SK-N-SH (cell line): Measurements from ENCODE around the gene GAS6. TPM values are rescaled to one million over a fixed set of nuclear protein-coding genes. Genes with fewer than 3 reads are reported as not detected.

Experiments
- CTCF ChIA-PET: fragments of 300-600, 350-600 bp; formaldehyde crosslinking; extraction: SDS; loops from one replicate; lab custom pipeline; 2021; lab: Yijun Ruan, JAX
- POLR2A ChIA-PET: fragments of 350-600 bp; sonication (Branson Sonifier 250); formaldehyde crosslinking; extraction: SDS; loops from one replicate; lab custom pipeline; 2020; ENCODE audit warnings: antibody characterized with exemption, inconsistent platforms; lab: Yijun Ruan, JAX
- DNase-seq: peaks from one replicate; pipeline ENCODE4 v3.0.0; 2012
- H2AFZ ChIP-seq: fragments of 200-600 bp; sonication (generic); 2 replicates; pipeline ENCODE4 v1.8.1; 2016; ENCODE audit warnings: antibody characterized with exemption, mild to moderate bottlenecking, low read depth
- H3F3A ChIP-seq: fragments of 200-600 bp; sonication (generic); replicated peaks from 2 replicates; pipeline ENCODE3; 2016; ENCODE audit warnings: antibody characterized with exemption, mild to moderate bottlenecking; ENCODE audit not compliant: insufficient read depth
- H3K27ac ChIP-seq, 2 experiments: fragments of 200-500 bp in 1 of 2; fragments of 200-600 bp in 1 of 2; sonication (Bioruptor generic) in 1 of 2; sonication (generic), shearing (Covaris generic) in 1 of 2; 2 replicates each; pipeline versions ENCODE4 v1.5.1 to v1.6.1; 2014 to 2016; ENCODE audit warnings: low read depth in 2 of 2, inconsistent platforms in 1 of 2, low read length in 1 of 2, mild to moderate bottlenecking in 1 of 2, mixed read lengths in 1 of 2
- H3K27me3 ChIP-seq: fragments of 200-600 bp; sonication (generic), shearing (Covaris generic); 2 replicates; pipeline ENCODE4 v1.6.1; 2016; ENCODE audit warnings: mixed run types; ENCODE audit not compliant: insufficient read depth
- H3K36me3 ChIP-seq, 2 experiments: fragments of 200-500 bp in 1 of 2; fragments of 200-600 bp in 1 of 2; sonication (Bioruptor generic) in 1 of 2; sonication (generic) in 1 of 2; replicated peaks in 1 of 2; 2 replicates each; pipeline versions ENCODE3 to v1.5.1; 2014 to 2016; ENCODE audit warnings: low read length in 1 of 2, mild to moderate bottlenecking in 1 of 2; ENCODE audit not compliant: insufficient read depth in 2 of 2, control insufficient read depth in 1 of 2
- H3K4me1 ChIP-seq, 2 experiments: fragments of 200-500 bp in 1 of 2; fragments of 200-600 bp in 1 of 2; sonication (Bioruptor generic) in 1 of 2; sonication (generic), shearing (Covaris generic) in 1 of 2; 2 replicates each; pipeline versions ENCODE4 v1.5.1 to v1.6.1; 2014 to 2016; ENCODE audit warnings: low read depth in 1 of 2, low read length in 1 of 2, mixed run types in 1 of 2; ENCODE audit not compliant: insufficient read depth in 2 of 2, control insufficient read depth in 1 of 2
- H3K4me2 ChIP-seq: fragments of 200-600 bp; sonication (generic), shearing (Covaris generic); 2 replicates; pipeline ENCODE4 v1.6.1; 2017; ENCODE audit warnings: mixed run types
- H3K4me3 ChIP-seq, 2 experiments: fragments of 200-500 bp in 1 of 2; fragments of 200-600 bp in 1 of 2; sonication (Bioruptor generic) in 1 of 2; sonication (generic), shearing (Covaris generic) in 1 of 2; 2 replicates each; pipeline versions ENCODE4 v1.5.1 to v1.8.1; 2014 to 2016; ENCODE audit warnings: low read depth in 2 of 2, inconsistent platforms in 1 of 2, low read length in 1 of 2, mild to moderate bottlenecking in 1 of 2, mixed read lengths in 1 of 2, moderate library complexity in 1 of 2
- H3K79me2 ChIP-seq: fragments of 200-600 bp; sonication (generic); 2 replicates; pipeline ENCODE4 v1.8.1; 2017; ENCODE audit warnings: mild to moderate bottlenecking; ENCODE audit not compliant: insufficient read depth
- H3K9ac ChIP-seq: fragments of 200-600 bp; sonication (generic); 2 replicates; pipeline ENCODE4 v1.6.1; 2017; ENCODE audit warnings: mixed run types
- H3K9me2 ChIP-seq: fragments of 200-600 bp; sonication (generic); 2 replicates; pipeline ENCODE4 v1.6.1; 2017; ENCODE audit warnings: mixed run types
- H3K9me3 ChIP-seq: fragments of 200-600 bp; sonication (generic); 2 replicates; pipeline ENCODE4 v1.6.1; 2017; ENCODE audit warnings: mixed run types, mild to moderate bottlenecking, moderate library complexity
- H4K20me1 ChIP-seq: fragments of 200-600 bp; sonication (generic); 2 replicates; pipeline ENCODE4 v1.6.1; 2017; ENCODE audit warnings: mild to moderate bottlenecking, mixed run types; ENCODE audit not compliant: insufficient read depth
- ELF1 ChIP-seq: IDR thresholded peaks from 2 replicates; pipeline ENCODE4 v1.4.0; 2012
- EP300 ChIP-seq, 2 experiments: IDR thresholded peaks; 2 replicates each; pipeline versions ENCODE4 v1.4.0 to v1.6.1; 2012; ENCODE audit warnings: borderline replicate concordance in 1 of 2, low read depth in 1 of 2, low read length in 1 of 2
- EZH2phosphoT487 ChIP-seq: fragments of 200-600 bp; sonication (generic); IDR thresholded peaks from 2 replicates; pipeline ENCODE4 v1.6.1; 2017; ENCODE audit warnings: low read depth, mixed run types, mild to moderate bottlenecking, antibody characterized with exemption, moderate library complexity, borderline replicate concordance
- FOSL2 ChIP-seq: IDR thresholded peaks from 2 replicates; pipeline ENCODE4 v1.4.0; 2012; ENCODE audit warnings: low read depth, mild to moderate bottlenecking, moderate library complexity, borderline replicate concordance
- GATA2 ChIP-seq: sonication (generic); formaldehyde crosslinking; IDR thresholded peaks from 2 replicates; pipeline ENCODE4 v1.5.0; 2020; ENCODE audit warnings: mild to moderate bottlenecking, missing genetic modification reagents
- JUND ChIP-seq: IDR thresholded peaks from 2 replicates; pipeline ENCODE4 v1.4.0; 2012
- MEF2A ChIP-seq: IDR thresholded peaks from 2 replicates; pipeline ENCODE4 v1.4.0; 2012; ENCODE audit warnings: low read depth, borderline replicate concordance
- POLR2AphosphoS5 ChIP-seq: IDR thresholded peaks from 2 replicates; pipeline ENCODE4 v1.6.1; 2012; ENCODE audit warnings: low read depth, low read length
- RAD21 ChIP-seq: IDR thresholded peaks from 2 replicates; pipeline ENCODE4 v1.6.1; 2012; ENCODE audit warnings: mild to moderate bottlenecking, low read length
- RFX5 ChIP-seq: IDR thresholded peaks from 2 replicates; pipeline ENCODE4 v1.6.1; 2012; ENCODE audit warnings: mild to moderate bottlenecking, improper control_type of control experiment, low read length
- SMC3 ChIP-seq: IDR thresholded peaks from 2 replicates; pipeline ENCODE4 v1.6.1; 2012; ENCODE audit warnings: low read depth, low read length, improper control_type of control experiment
- TCF12 ChIP-seq: IDR thresholded peaks from 2 replicates; pipeline ENCODE4 v1.4.0; 2012
- YY1 ChIP-seq: IDR thresholded peaks from 2 replicates; pipeline ENCODE4 v1.4.0; 2012; ENCODE audit warnings: low read depth, mild to moderate bottlenecking
- WGBS: methylation state at CpG from one replicate; pipeline ENCODE4 v1.1.6; 2017; ENCODE audit warnings: low lambda C conversion rate; 5-methylcytosine and 5-hydroxymethylcytosine counted together
- polyA plus RNA-seq, 3 experiments: library from polyadenylated mRNA; depleted of rRNA; stranded (reverse); fragments of >200 nt; gene quantifications; 2 replicates each; pipeline ENCODE4 v1.2.3, GENCODE V29; 2012
- TF ChIP-seq, protein P1 (sequence below): IDR thresholded peaks from 2 replicates; pipeline ENCODE4; 2012
- TF ChIP-seq, protein P2 (sequence below): IDR thresholded peaks from 2 replicates; pipeline ENCODE4 v1.6.1; 2012; ENCODE audit warnings: mild to moderate bottlenecking, low read depth, low read length, moderate library complexity
- TF ChIP-seq, protein P3 (sequence below): IDR thresholded peaks from 2 replicates; pipeline ENCODE4 v1.4.0; 2012; ENCODE audit warnings: low read depth, borderline replicate concordance

The GAS6 gene
- polyA plus RNA-seq, 1 of the 3 experiments (the other 2 are of a cell fraction), result 380 TPM

DNA sequence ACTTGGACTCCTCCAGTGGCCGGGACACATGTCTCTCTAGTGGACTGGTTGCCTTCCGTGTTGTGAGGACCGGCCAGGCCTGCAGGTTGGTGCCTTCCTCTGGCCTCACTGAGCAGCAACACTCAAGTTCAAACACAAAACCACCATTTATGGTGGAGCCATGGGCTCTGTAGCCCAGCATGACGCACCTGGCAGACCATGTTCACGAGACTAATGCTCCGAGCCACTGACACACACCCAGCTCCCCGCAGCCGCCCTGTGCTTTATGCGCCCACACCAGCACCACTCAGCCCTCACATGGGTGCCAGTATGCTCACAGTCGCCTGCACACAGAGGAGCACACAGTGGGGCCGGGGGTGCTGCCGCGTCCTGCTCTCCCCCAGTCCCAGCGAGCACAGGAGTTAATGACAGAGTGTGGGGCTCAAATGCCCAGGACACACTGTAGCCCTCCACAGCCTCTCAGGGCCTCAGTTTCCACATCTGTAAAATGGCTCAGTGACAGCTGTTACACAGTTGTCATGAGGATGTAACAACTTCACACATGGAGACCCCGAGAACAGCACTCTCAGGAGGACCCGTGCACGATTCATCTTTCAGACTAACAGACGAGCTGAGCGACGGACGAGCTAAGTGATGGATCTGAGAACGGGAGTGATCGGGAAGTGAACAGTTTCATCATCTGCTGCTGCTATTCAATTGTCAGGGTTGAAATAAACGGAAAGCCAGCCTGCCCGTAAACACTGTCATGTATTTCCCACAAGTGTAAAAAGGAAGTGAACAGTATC, 7.8 kb downstream of the GAS6 start:
- CTCF ChIA-PET, result no interaction called here
- WGBS, result 94% methylated on average over 22 of the region's 25 CpGs

DNA sequence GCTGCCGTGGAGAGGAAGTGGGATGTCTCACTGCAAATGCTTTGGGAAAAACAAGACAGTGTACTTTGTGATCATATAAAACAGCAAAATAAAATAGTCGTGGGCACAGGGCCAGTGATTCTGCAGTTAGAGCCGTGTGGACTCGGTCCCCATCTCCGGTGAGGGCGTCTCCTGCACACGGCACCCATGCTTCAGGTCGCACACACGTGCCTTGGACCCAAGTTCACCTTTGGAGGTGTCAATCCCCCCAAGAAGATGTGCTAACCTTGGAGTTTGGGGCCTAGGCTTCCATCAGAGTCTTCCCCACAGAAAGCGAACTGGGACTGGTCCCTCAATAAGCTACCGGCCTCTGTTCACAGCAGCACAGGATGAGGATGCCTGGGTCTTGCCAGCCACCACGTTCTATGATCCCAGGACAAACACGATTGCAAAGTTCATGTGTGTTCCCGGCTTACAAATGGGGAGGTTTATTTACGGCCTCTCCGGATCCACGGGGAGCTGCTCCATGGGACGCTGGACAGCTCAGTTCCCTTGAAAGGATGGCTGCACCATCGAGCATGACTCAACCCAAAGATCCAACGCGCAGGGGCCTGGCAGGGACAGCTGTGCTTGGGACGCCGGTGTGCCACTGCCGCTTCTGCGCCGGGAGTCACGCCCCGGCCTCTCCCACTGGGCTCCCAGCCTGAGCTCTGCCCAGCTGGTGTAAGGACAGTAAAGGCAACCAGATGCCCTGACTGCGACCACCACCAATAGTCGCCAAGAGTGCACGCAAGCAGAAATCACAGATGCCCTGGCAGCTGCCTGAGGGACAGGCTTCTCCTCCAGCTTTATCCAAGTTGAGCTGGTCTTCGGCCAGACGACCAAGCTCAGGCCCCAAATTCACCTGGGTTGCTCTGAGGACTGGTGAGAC, 8.6 kb downstream of the GAS6 start:
- H3K9me3 ChIP-seq, result no peaks in the 10 kb centered on the region
- H3K36me3 ChIP-seq, result peaks cover 0 to 16% of the 10 kb centered on the region in 2 experiments
- H3K27ac ChIP-seq, result no peak overlapping the region; a peak in 1 of 4 replicates
- H3K4me2 ChIP-seq, result no peak overlapping the region
- POLR2A ChIA-PET, result no interaction called here
- H3K27me3 ChIP-seq, result no peaks in the 10 kb centered on the region
- no peak overlapping the region for H3K9ac ChIP-seq
- no peaks in the 10 kb centered on the region for H3K9me2 ChIP-seq
- H3K4me3 ChIP-seq, result no peak overlapping the region
- WGBS, result 95% methylated on average over 11 of the region's 33 CpGs
- H3F3A ChIP-seq, result peaks cover 46% of the 10 kb centered on the region
- CTCF ChIA-PET, result no interaction called here
- H3K4me1 ChIP-seq, result peaks cover 7 to 20% of the 10 kb centered on the region in 2 experiments; a peak in 1 of 4 replicates
- TF ChIP-seq, protein P1, sequence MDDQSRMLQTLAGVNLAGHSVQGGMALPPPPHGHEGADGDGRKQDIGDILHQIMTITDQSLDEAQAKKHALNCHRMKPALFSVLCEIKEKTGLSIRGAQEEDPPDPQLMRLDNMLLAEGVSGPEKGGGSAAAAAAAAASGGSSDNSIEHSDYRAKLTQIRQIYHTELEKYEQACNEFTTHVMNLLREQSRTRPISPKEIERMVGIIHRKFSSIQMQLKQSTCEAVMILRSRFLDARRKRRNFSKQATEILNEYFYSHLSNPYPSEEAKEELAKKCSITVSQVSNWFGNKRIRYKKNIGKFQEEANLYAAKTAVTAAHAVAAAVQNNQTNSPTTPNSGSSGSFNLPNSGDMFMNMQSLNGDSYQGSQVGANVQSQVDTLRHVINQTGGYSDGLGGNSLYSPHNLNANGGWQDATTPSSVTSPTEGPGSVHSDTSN, result no peak
- TF ChIP-seq, protein P2, sequence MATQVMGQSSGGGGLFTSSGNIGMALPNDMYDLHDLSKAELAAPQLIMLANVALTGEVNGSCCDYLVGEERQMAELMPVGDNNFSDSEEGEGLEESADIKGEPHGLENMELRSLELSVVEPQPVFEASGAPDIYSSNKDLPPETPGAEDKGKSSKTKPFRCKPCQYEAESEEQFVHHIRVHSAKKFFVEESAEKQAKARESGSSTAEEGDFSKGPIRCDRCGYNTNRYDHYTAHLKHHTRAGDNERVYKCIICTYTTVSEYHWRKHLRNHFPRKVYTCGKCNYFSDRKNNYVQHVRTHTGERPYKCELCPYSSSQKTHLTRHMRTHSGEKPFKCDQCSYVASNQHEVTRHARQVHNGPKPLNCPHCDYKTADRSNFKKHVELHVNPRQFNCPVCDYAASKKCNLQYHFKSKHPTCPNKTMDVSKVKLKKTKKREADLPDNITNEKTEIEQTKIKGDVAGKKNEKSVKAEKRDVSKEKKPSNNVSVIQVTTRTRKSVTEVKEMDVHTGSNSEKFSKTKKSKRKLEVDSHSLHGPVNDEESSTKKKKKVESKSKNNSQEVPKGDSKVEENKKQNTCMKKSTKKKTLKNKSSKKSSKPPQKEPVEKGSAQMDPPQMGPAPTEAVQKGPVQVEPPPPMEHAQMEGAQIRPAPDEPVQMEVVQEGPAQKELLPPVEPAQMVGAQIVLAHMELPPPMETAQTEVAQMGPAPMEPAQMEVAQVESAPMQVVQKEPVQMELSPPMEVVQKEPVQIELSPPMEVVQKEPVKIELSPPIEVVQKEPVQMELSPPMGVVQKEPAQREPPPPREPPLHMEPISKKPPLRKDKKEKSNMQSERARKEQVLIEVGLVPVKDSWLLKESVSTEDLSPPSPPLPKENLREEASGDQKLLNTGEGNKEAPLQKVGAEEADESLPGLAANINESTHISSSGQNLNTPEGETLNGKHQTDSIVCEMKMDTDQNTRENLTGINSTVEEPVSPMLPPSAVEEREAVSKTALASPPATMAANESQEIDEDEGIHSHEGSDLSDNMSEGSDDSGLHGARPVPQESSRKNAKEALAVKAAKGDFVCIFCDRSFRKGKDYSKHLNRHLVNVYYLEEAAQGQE, result peak; percentile 47; the same call in 1 of the 2 replicates
- TF ChIP-seq EP300 (IDR thresholded peaks at IDR 0.05; ENCODE audit: borderline replicate concordance in 1 of 2, low read depth in 1 of 2, low read length in 1 of 2) (no peak), TCF12 (no peak), FOSL2 (no peak)
- DNase-seq, result no peak
- no peak overlapping the region for H2AFZ ChIP-seq
- H4K20me1 ChIP-seq, result peaks cover 87% of the 10 kb centered on the region
- peaks cover 100% of the 10 kb centered on the region for H3K79me2 ChIP-seq

More for the DNA sequence above, 7.8 kb downstream of the GAS6 start:
- Histone ChIP-seq H3K79me2 (peaks cover 100% of the 10 kb centered on the region), H3K4me3 (no peak overlapping the region), H4K20me1 (peaks cover 83% of the 10 kb centered on the region), H3K9ac (no peak overlapping the region), H3K4me1 (peaks cover 7 to 27% of the 10 kb centered on the region in 2 experiments; a peak in 1 of 4 replicates), H3F3A (peaks cover 49% of the 10 kb centered on the region), H3K9me3 (no peaks in the 10 kb centered on the region)
- POLR2A ChIA-PET, result no interaction called here
- no peak for TF ChIP-seq RAD21
- TF ChIP-seq POLR2AphosphoS5, result no peak
- TF ChIP-seq, protein P3, sequence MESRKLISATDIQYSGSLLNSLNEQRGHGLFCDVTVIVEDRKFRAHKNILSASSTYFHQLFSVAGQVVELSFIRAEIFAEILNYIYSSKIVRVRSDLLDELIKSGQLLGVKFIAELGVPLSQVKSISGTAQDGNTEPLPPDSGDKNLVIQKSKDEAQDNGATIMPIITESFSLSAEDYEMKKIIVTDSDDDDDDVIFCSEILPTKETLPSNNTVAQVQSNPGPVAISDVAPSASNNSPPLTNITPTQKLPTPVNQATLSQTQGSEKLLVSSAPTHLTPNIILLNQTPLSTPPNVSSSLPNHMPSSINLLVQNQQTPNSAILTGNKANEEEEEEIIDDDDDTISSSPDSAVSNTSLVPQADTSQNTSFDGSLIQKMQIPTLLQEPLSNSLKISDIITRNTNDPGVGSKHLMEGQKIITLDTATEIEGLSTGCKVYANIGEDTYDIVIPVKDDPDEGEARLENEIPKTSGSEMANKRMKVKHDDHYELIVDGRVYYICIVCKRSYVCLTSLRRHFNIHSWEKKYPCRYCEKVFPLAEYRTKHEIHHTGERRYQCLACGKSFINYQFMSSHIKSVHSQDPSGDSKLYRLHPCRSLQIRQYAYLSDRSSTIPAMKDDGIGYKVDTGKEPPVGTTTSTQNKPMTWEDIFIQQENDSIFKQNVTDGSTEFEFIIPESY, result no peak
- TF ChIP-seq JUND, result no peak
- no peak for TF ChIP-seq RFX5
- TF ChIP-seq MEF2A, result no peak
- TF ChIP-seq EZH2phosphoT487, result no peak
- TF ChIP-seq SMC3, result no peak
- no peak for TF ChIP-seq GATA2 (CRISPR knock-in tag)
- TF ChIP-seq YY1, result no peak
- no peak for TF ChIP-seq ELF1
- TF ChIP-seq, all 33 proteins: peak for 0
- H3K27me3 ChIP-seq, result no peaks in the 10 kb centered on the region
- H3K4me2 ChIP-seq, result peak overlapping the region; percentile 56
- peaks cover 0 to 9% of the 10 kb centered on the region in 2 experiments for H3K36me3 ChIP-seq
- H3K27ac ChIP-seq, result peak overlapping the region in 1 of 2 experiments; percentile 32; a peak in 1 of 4 replicates
- no peak for DNase-seq
- no peak overlapping the region for H2AFZ ChIP-seq
- no peaks in the 10 kb centered on the region for H3K9me2 ChIP-seq
